Panc1 (cell line): ENCODE measurements around the gene NOS1. TPM values are rescaled to one million over a fixed set of nuclear protein-coding genes. Genes with fewer than 3 reads are reported as not detected.

Source experiments
- ATAC-seq: fragments of 200-7000 bp; cut with Tn5 transposase; 2 replicates; pipeline ENCODE4 v1.9.1; 2020; ENCODE audit warnings: mild to moderate bottlenecking, moderate library complexity
- BruUV-seq: library from RNA; stranded (reverse); fragments of 400-500 nt; replicated peaks from 2 replicates; lab custom pipeline; 2021; lab: Mats Ljungman, UMichigan
- CTCF ChIA-PET: fragments of 300-600 bp; sonication (Branson Sonifier 250); formaldehyde crosslinking; loops from one replicate; lab custom pipeline; 2022; ENCODE audit warnings: antibody characterized with exemption; lab: Charles Lee
- POLR2A ChIA-PET: fragments of 300-600 bp; sonication (Branson Sonifier 250); formaldehyde crosslinking; loops from one replicate; lab custom pipeline; 2022; ENCODE audit warnings: antibody characterized with exemption; lab: Charles Lee
- DNase-seq: peaks from one replicate; pipeline ENCODE4 v3.0.0-alpha.2; 2010; ENCODE audit warnings: low read depth, low spot score
- H3K27ac ChIP-seq: 2 replicates; pipeline ENCODE4 v1.5.1; 2011; ENCODE audit warnings: mild to moderate bottlenecking, low read length, inconsistent platforms
- H3K27me3 ChIP-seq: fragments of 200-500 bp; sonication (Bioruptor generic); 2 replicates; pipeline ENCODE4 v1.6.0; 2014; ENCODE audit warnings: low read length, inconsistent platforms; ENCODE audit not compliant: control insufficient read depth, insufficient read depth
- H3K36me3 ChIP-seq: fragments of 200-500 bp; sonication (Bioruptor generic); 2 replicates; pipeline ENCODE4 v1.5.1; 2014; ENCODE audit warnings: inconsistent platforms, mild to moderate bottlenecking, low read length, moderate library complexity; ENCODE audit not compliant: control insufficient read depth, insufficient read depth
- H3K4me1 ChIP-seq: 2 replicates; pipeline ENCODE4 v1.5.1; 2011; ENCODE audit warnings: inconsistent platforms, mild to moderate bottlenecking, low read length, moderate library complexity; ENCODE audit not compliant: control insufficient read depth, insufficient read depth
- H3K4me3 ChIP-seq, 2 experiments: 2 replicates each; pipeline ENCODE4 v1.5.1; 2011 to 2012; ENCODE audit warnings: low read depth in 2 of 2, low read length in 2 of 2, mild to moderate bottlenecking in 2 of 2, inconsistent platforms in 1 of 2, moderate library complexity in 1 of 2
- H3K9me3 ChIP-seq: fragments of 200-500 bp; sonication (Bioruptor generic); 2 replicates; pipeline ENCODE4 v1.5.1; 2014; ENCODE audit warnings: low read depth, mild to moderate bottlenecking, inconsistent platforms, low read length, moderate library complexity; ENCODE audit not compliant: control insufficient read depth, insufficient read depth
- POLR2AphosphoS5 ChIP-seq: IDR thresholded peaks from 2 replicates; pipeline ENCODE4 v1.6.1; 2012; ENCODE audit warnings: mild to moderate bottlenecking, low read depth, low read length, moderate library complexity
- SIN3A ChIP-seq: IDR thresholded peaks from 2 replicates; pipeline ENCODE4 v1.6.1; 2012; ENCODE audit warnings: low read depth, mild to moderate bottlenecking, low read length, moderate library complexity, borderline replicate concordance; ENCODE audit not compliant: insufficient read depth
- TCF7L2 ChIP-seq: IDR thresholded peaks from 2 replicates; pipeline ENCODE4 v1.6.1; 2011; ENCODE audit warnings: mild to moderate bottlenecking, low read depth, low read length, inconsistent platforms
- in situ Hi-C: cut with HindIII; loops from 2 replicates; pipeline ENCODE4 v1.10.0; 2016; ENCODE audit warnings: low sequenced_read_pairs, low pct_unique_long_range_greater_than_20kb
- intact Hi-C: fragments of 100-400 bp; cut with micrococcal nuclease; formaldehyde crosslinking; loops from one replicate; pipeline ENCODE4 v1.10.0; 2022; ENCODE audit not compliant: unreplicated experiment
- total RNA-seq: library from RNA; stranded (reverse); gene quantifications from one replicate; pipeline ENCODE4 v1.2.1, GENCODE V29; 2021; ENCODE audit not compliant: unreplicated experiment
- TF ChIP-seq, protein P1 (sequence below), 2 experiments: IDR thresholded peaks; 2 replicates each; pipeline ENCODE4 v1.6.1; 2011 to 2012; ENCODE audit warnings: low read depth in 2 of 2, control low read depth in 1 of 2, low read length in 1 of 2, mild to moderate bottlenecking in 1 of 2, moderate library complexity in 1 of 2; ENCODE audit not compliant: insufficient read depth in 1 of 2
- TF ChIP-seq, protein P2 (sequence below): fragments of 450-650 bp; IDR thresholded peaks from 2 replicates; pipeline ENCODE4 v1.5.1; 2017; ENCODE audit warnings: mild to moderate bottlenecking

The NOS1 gene
- total RNA-seq, 1 experiment from 2014 or later, result 0.03 TPM

DNA sequence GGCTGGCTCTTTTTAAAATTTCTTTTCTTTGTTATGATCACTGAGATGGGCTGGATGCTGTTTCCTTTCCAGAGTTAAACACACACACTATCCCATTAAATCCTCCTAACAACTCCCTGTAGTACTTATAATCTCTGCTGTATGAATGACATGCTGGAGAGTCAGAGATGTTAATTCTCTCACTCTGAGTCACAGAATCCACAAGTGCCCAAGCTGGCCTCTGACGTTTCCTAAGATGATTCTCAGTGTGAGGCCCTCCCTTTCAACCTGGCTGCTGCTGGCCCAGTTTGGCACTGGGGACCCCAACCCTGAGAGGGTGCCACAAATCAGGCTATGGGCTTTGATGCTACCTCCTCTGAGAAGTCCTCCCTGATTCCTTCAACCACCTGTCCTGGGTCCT is 5.4 kb downstream of the NOS1 start:
- Histone ChIP-seq H3K4me1 (no peaks in the 10 kb centered on the region), H3K9me3 (no peaks in the 10 kb centered on the region), H3K4me3 (no peak overlapping the region), H3K27me3 (0 out of 2 replicates have a peak, but pooled peaks cover 2% of the 10 kb centered on the region), H3K36me3 (no peaks in the 10 kb centered on the region), H3K27ac (no peak overlapping the region)
- in situ Hi-C loops, result no loop called here
- TF ChIP-seq POLR2AphosphoS5, result no peak
- TF ChIP-seq TCF7L2, result no peak
- TF ChIP-seq, protein P1, sequence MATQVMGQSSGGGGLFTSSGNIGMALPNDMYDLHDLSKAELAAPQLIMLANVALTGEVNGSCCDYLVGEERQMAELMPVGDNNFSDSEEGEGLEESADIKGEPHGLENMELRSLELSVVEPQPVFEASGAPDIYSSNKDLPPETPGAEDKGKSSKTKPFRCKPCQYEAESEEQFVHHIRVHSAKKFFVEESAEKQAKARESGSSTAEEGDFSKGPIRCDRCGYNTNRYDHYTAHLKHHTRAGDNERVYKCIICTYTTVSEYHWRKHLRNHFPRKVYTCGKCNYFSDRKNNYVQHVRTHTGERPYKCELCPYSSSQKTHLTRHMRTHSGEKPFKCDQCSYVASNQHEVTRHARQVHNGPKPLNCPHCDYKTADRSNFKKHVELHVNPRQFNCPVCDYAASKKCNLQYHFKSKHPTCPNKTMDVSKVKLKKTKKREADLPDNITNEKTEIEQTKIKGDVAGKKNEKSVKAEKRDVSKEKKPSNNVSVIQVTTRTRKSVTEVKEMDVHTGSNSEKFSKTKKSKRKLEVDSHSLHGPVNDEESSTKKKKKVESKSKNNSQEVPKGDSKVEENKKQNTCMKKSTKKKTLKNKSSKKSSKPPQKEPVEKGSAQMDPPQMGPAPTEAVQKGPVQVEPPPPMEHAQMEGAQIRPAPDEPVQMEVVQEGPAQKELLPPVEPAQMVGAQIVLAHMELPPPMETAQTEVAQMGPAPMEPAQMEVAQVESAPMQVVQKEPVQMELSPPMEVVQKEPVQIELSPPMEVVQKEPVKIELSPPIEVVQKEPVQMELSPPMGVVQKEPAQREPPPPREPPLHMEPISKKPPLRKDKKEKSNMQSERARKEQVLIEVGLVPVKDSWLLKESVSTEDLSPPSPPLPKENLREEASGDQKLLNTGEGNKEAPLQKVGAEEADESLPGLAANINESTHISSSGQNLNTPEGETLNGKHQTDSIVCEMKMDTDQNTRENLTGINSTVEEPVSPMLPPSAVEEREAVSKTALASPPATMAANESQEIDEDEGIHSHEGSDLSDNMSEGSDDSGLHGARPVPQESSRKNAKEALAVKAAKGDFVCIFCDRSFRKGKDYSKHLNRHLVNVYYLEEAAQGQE (IDR thresholded peaks at IDR 0.05; ENCODE audit: insufficient read depth in 1 of 2, low read depth in 2 of 2, low read length in 1 of 2), result no peak
- TF ChIP-seq, protein P2, sequence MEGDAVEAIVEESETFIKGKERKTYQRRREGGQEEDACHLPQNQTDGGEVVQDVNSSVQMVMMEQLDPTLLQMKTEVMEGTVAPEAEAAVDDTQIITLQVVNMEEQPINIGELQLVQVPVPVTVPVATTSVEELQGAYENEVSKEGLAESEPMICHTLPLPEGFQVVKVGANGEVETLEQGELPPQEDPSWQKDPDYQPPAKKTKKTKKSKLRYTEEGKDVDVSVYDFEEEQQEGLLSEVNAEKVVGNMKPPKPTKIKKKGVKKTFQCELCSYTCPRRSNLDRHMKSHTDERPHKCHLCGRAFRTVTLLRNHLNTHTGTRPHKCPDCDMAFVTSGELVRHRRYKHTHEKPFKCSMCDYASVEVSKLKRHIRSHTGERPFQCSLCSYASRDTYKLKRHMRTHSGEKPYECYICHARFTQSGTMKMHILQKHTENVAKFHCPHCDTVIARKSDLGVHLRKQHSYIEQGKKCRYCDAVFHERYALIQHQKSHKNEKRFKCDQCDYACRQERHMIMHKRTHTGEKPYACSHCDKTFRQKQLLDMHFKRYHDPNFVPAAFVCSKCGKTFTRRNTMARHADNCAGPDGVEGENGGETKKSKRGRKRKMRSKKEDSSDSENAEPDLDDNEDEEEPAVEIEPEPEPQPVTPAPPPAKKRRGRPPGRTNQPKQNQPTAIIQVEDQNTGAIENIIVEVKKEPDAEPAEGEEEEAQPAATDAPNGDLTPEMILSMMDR, result no peak
- no peak for TF ChIP-seq SIN3A
- intact Hi-C loops, result no loop called here
- BruUV-seq, result no TSS peak
- CTCF ChIA-PET, result no interaction called here
- POLR2A ChIA-PET, result no interaction called here
- ATAC-seq (peak; percentile 85), DNase-seq (no peak)

DNA sequence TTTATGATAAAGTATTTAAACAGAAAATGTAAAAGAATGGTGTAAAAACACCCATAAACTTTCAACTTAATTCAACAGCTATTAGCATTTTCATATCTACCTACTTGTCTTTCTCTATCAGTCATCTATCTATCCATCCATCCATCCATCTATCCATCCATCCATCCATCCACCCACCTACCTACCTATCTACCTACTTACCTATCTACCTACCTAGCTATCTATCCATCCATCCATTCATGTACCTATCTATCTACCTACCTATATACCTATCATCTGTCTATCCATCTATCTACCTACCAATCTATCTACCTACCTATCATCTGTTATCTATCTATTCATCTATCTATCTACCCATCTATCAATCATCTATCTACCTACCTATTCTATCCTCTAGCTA is 8.5 kb downstream of the NOS1 start:
- ChIA-PET CTCF (no interaction called here), POLR2A (no interaction called here)
- intact Hi-C loops (no loop called here), in situ Hi-C loops (no loop called here)
- H3K27me3 ChIP-seq, result no peaks in the 10 kb centered on the region
- no peaks in the 10 kb centered on the region for H3K4me1 ChIP-seq
- H3K36me3 ChIP-seq, result no peaks in the 10 kb centered on the region
- H3K27ac ChIP-seq, result no peak overlapping the region
- no peaks in the 10 kb centered on the region for H3K9me3 ChIP-seq
- TF ChIP-seq, protein P1 (IDR thresholded peaks at IDR 0.05; ENCODE audit: insufficient read depth in 1 of 2, low read depth in 2 of 2, low read length in 1 of 2), result no peak
- TF ChIP-seq TCF7L2 (no peak), POLR2AphosphoS5 (no peak), SIN3A (no peak)
- TF ChIP-seq, protein P2, result no peak
- BruUV-seq, result no TSS peak
- no peak overlapping the region for H3K4me3 ChIP-seq
- no peak for DNase-seq
- no peak for ATAC-seq
